Lung (tissue), 12 donors: ENCODE results near the gene UNC119. TPM values are rescaled to one million over a fixed set of nuclear protein-coding genes. Genes with fewer than 3 reads are reported as not detected.

ENCODE experiments used
- ATAC-seq: fragments of 200-7000 bp; cut with Tn5 transposase; one replicate; pipeline ENCODE4 v1.9.1; 2020; ENCODE audit warnings: moderate number of reproducible peaks; ENCODE audit not compliant: insufficient read depth, low FRiP score
- DNase-seq, 3 donors: peaks; one replicate each; pipeline ENCODE4 v3.0.0-alpha.2; 2013 to 2017
- H3K27ac ChIP-seq, 2 donors: one replicate each; pipeline ENCODE4 v1.5.1; 2013; ENCODE audit warnings: mild to moderate bottlenecking in 2 of 2, moderate library complexity in 2 of 2, control low read depth in 1 of 2, inconsistent platforms in 1 of 2, low read depth in 1 of 2, low read length in 1 of 2
- H3K27me3 ChIP-seq, 3 donors: one replicate each; pipeline ENCODE4 v1.5.1; 2013; ENCODE audit warnings: low read length in 2 of 3; ENCODE audit not compliant: control insufficient read depth in 3 of 3, insufficient read depth in 3 of 3
- H3K36me3 ChIP-seq, 4 donors: one replicate each; pipeline ENCODE4 v1.5.1; 2013; ENCODE audit warnings: low read length in 4 of 4, mild to moderate bottlenecking in 1 of 4, moderate library complexity in 1 of 4; ENCODE audit not compliant: control insufficient read depth in 4 of 4, insufficient read depth in 4 of 4
- H3K4me1 ChIP-seq, 5 donors: one replicate each; pipeline ENCODE4 v1.5.1; 2013; ENCODE audit warnings: low read length in 5 of 5, mild to moderate bottlenecking in 2 of 5, moderate library complexity in 1 of 5; ENCODE audit not compliant: control insufficient read depth in 5 of 5, insufficient read depth in 5 of 5
- H3K4me3 ChIP-seq: one replicate; pipeline ENCODE4 v1.5.1; 2013; ENCODE audit warnings: mild to moderate bottlenecking, control low read depth, moderate library complexity
- H3K9ac ChIP-seq, 2 donors: one replicate each; pipeline ENCODE4 v1.5.1; 2013; ENCODE audit warnings: low read length in 2 of 2, control low read depth in 1 of 2; ENCODE audit not compliant: insufficient read depth in 1 of 2
- H3K9me3 ChIP-seq, 4 donors: one replicate each; pipeline ENCODE4 v1.5.1; 2013; ENCODE audit warnings: low read length in 3 of 4, mild to moderate bottlenecking in 1 of 4, moderate library complexity in 1 of 4; ENCODE audit not compliant: control insufficient read depth in 4 of 4, insufficient read depth in 3 of 4
- CTCF ChIP-seq: IDR thresholded peaks from 2 replicates; pipeline ENCODE4 v1.5.1; 2012; ENCODE audit warnings: mild to moderate bottlenecking; ENCODE audit errors: control extremely low read depth, extremely low read depth
- WGBS, 2 donors: extraction: QIAGEN DNeasy Blood & Tissue Kit; methylation state at CpG; one replicate each; pipeline ENCODE4 v1.1.7; 2013; 5-methylcytosine and 5-hydroxymethylcytosine counted together
- polyA plus RNA-seq, 2 donors: library from polyadenylated mRNA; stranded (reverse); fragments of 200-250 nt; gene quantifications; one replicate each; pipeline ENCODE4 v1.2.1, GENCODE V29; 2013
- total RNA-seq, 2 donors: library from RNA; depleted of rRNA in 1 of 2; stranded (reverse); fragments of >200 nt in 1 of 2; gene quantifications; one replicate each; pipeline ENCODE4 v1.2.1, GENCODE V29; 2014 to 2021
- donor health status: control.
- donor health status: control.
- donor health status: Bipolar disorder and iron deficiency.
- donor health status: healthy.
- donor health status: DM: yes; HTN: yes; CAD: no.

Gene UNC119
- total and polyA plus RNA-seq, 4 donors: 19.0 to 40.0 (median 31.7) TPM

- ATAC-seq (no peak), DNase-seq (no peak)
- H3K4me1 ChIP-seq: no peaks in the 10 kb centered on the region
- no peaks in the 10 kb centered on the region for H3K36me3 ChIP-seq
- TF ChIP-seq CTCF: no peak
- no peaks in the 10 kb centered on the region for H3K9me3 ChIP-seq
- H3K27ac ChIP-seq: no peak within 1 kb of the TSS
- WGBS, 2 donors: 77 to 84% methylated on average over 28 of the region's 28 CpGs
- H3K4me3 ChIP-seq: no peak within 1 kb of the TSS
- no peak within 1 kb of the TSS for H3K9ac ChIP-seq
- peaks cover 0 to 8% (median 3%) of the 10 kb centered on the region in 3 donors for H3K27me3 ChIP-seq
These were observed 46.3 kb downstream of the UNC119 start, which contains the start of gene FOXN1 for GRCh38 chr17:28505986-28506665. TSS of gene FOXN1 (plus strand) at chr17:28506348. CDS start at chr17:28523970, 17,622 bp downstream.

- H3K36me3 ChIP-seq: no peaks in the 10 kb centered on the region
- no peak overlapping the region for H3K27ac ChIP-seq
- 70 to 80% methylated on average over 3 of the region's 3 CpGs for WGBS, 2 donors
- no peak for DNase-seq
- H3K9ac ChIP-seq: no peak overlapping the region
- no peak overlapping the region for H3K4me3 ChIP-seq
- H3K27me3 ChIP-seq: no peaks in the 10 kb centered on the region
- H3K4me1 ChIP-seq: no peaks in the 10 kb centered on the region
- no peaks in the 10 kb centered on the region for H3K9me3 ChIP-seq
- ATAC-seq: no peak
- TF ChIP-seq CTCF: no peak
These were observed 49.0 kb downstream of the UNC119 start for GRCh38 chr17:28503420-28503819.

- no peak for DNase-seq
- Histone ChIP-seq H3K9ac (no peak overlapping the region), H3K4me1 (peaks cover 0 to 9% (median 0%) of the 10 kb centered on the region in 5 donors), H3K27me3 (no peaks in the 10 kb centered on the region), H3K9me3 (no peaks in the 10 kb centered on the region), H3K27ac (no peak overlapping the region), H3K4me3 (no peak overlapping the region), H3K36me3 (no peaks in the 10 kb centered on the region)
- 86 to 91% methylated on average over 3 of the region's 3 CpGs for WGBS, 2 donors
- no peak for TF ChIP-seq CTCF
- no peak for ATAC-seq
These were observed 50.8 kb downstream of the UNC119 start for GRCh38 chr17:28501421-28502284.
